Esophagus squamous epithelium (tissue), 4 donors: ENCODE results near the gene SCOC.

Experiments used
- CTCF ChIP-seq, 6 experiments: fragments of 450-650 bp in 4 of 6; fragments of 200-600 bp in 2 of 6; sonication (generic) in 2 of 6; IDR thresholded peaks; one replicate each; pipeline ENCODE4 v1.5.1; 2016 to 2019; ENCODE audit warnings: antibody characterized with exemption in 6 of 6, mild to moderate bottlenecking in 4 of 6, moderate library complexity in 4 of 6
- POLR2A ChIP-seq, 4 donors: fragments of 450-650 bp; IDR thresholded peaks; one replicate each; pipeline ENCODE4 v1.6.1; 2017; ENCODE audit warnings: antibody characterized with exemption in 4 of 4, mild to moderate bottlenecking in 4 of 4, moderate library complexity in 3 of 4

- TF ChIP-seq CTCF (IDR thresholded peaks at IDR 0.05), result no peak
- TF ChIP-seq POLR2A (IDR thresholded peaks at IDR 0.05), result no peak
These were observed 14.6 kb downstream of the SCOC start for GRCh38 chr4:140388015-140388414.
